SK-N-SH (cell line): ENCODE measurements around the gene KLK3. TPM values are rescaled to one million over a fixed set of nuclear protein-coding genes. Genes with fewer than 3 reads are reported as not detected.

Source experiments
- CTCF ChIA-PET: fragments of 300-600, 350-600 bp; formaldehyde crosslinking; extraction: SDS; loops from one replicate; lab custom pipeline; 2021; lab: Yijun Ruan, JAX
- POLR2A ChIA-PET: fragments of 350-600 bp; sonication (Branson Sonifier 250); formaldehyde crosslinking; extraction: SDS; loops from one replicate; lab custom pipeline; 2020; ENCODE audit warnings: antibody characterized with exemption, inconsistent platforms; lab: Yijun Ruan, JAX
- DNase-seq: peaks from one replicate; pipeline ENCODE4 v3.0.0; 2012
- H2AFZ ChIP-seq: fragments of 200-600 bp; sonication (generic); 2 replicates; pipeline ENCODE4 v1.8.1; 2016; ENCODE audit warnings: antibody characterized with exemption, mild to moderate bottlenecking, low read depth
- H3F3A ChIP-seq: fragments of 200-600 bp; sonication (generic); replicated peaks from 2 replicates; pipeline ENCODE3; 2016; ENCODE audit warnings: antibody characterized with exemption, mild to moderate bottlenecking; ENCODE audit not compliant: insufficient read depth
- H3K27ac ChIP-seq, 2 experiments: fragments of 200-500 bp in 1 of 2; fragments of 200-600 bp in 1 of 2; sonication (Bioruptor generic) in 1 of 2; sonication (generic), shearing (Covaris generic) in 1 of 2; 2 replicates each; pipeline versions ENCODE4 v1.5.1 to v1.6.1; 2014 to 2016; ENCODE audit warnings: low read depth in 2 of 2, inconsistent platforms in 1 of 2, low read length in 1 of 2, mild to moderate bottlenecking in 1 of 2, mixed read lengths in 1 of 2
- H3K27me3 ChIP-seq: fragments of 200-600 bp; sonication (generic), shearing (Covaris generic); 2 replicates; pipeline ENCODE4 v1.6.1; 2016; ENCODE audit warnings: mixed run types; ENCODE audit not compliant: insufficient read depth
- H3K36me3 ChIP-seq, 2 experiments: fragments of 200-500 bp in 1 of 2; fragments of 200-600 bp in 1 of 2; sonication (Bioruptor generic) in 1 of 2; sonication (generic) in 1 of 2; replicated peaks in 1 of 2; 2 replicates each; pipeline versions ENCODE3 to v1.5.1; 2014 to 2016; ENCODE audit warnings: low read length in 1 of 2, mild to moderate bottlenecking in 1 of 2; ENCODE audit not compliant: insufficient read depth in 2 of 2, control insufficient read depth in 1 of 2
- H3K4me1 ChIP-seq, 2 experiments: fragments of 200-500 bp in 1 of 2; fragments of 200-600 bp in 1 of 2; sonication (Bioruptor generic) in 1 of 2; sonication (generic), shearing (Covaris generic) in 1 of 2; 2 replicates each; pipeline versions ENCODE4 v1.5.1 to v1.6.1; 2014 to 2016; ENCODE audit warnings: low read depth in 1 of 2, low read length in 1 of 2, mixed run types in 1 of 2; ENCODE audit not compliant: insufficient read depth in 2 of 2, control insufficient read depth in 1 of 2
- H3K4me2 ChIP-seq: fragments of 200-600 bp; sonication (generic), shearing (Covaris generic); 2 replicates; pipeline ENCODE4 v1.6.1; 2017; ENCODE audit warnings: mixed run types
- H3K4me3 ChIP-seq, 2 experiments: fragments of 200-500 bp in 1 of 2; fragments of 200-600 bp in 1 of 2; sonication (Bioruptor generic) in 1 of 2; sonication (generic), shearing (Covaris generic) in 1 of 2; 2 replicates each; pipeline versions ENCODE4 v1.5.1 to v1.8.1; 2014 to 2016; ENCODE audit warnings: low read depth in 2 of 2, inconsistent platforms in 1 of 2, low read length in 1 of 2, mild to moderate bottlenecking in 1 of 2, mixed read lengths in 1 of 2, moderate library complexity in 1 of 2
- H3K79me2 ChIP-seq: fragments of 200-600 bp; sonication (generic); 2 replicates; pipeline ENCODE4 v1.8.1; 2017; ENCODE audit warnings: mild to moderate bottlenecking; ENCODE audit not compliant: insufficient read depth
- H3K9ac ChIP-seq: fragments of 200-600 bp; sonication (generic); 2 replicates; pipeline ENCODE4 v1.6.1; 2017; ENCODE audit warnings: mixed run types
- H3K9me2 ChIP-seq: fragments of 200-600 bp; sonication (generic); 2 replicates; pipeline ENCODE4 v1.6.1; 2017; ENCODE audit warnings: mixed run types
- H3K9me3 ChIP-seq: fragments of 200-600 bp; sonication (generic); 2 replicates; pipeline ENCODE4 v1.6.1; 2017; ENCODE audit warnings: mixed run types, mild to moderate bottlenecking, moderate library complexity
- H4K20me1 ChIP-seq: fragments of 200-600 bp; sonication (generic); 2 replicates; pipeline ENCODE4 v1.6.1; 2017; ENCODE audit warnings: mild to moderate bottlenecking, mixed run types; ENCODE audit not compliant: insufficient read depth
- CTCF ChIP-seq: fragments of 200-600 bp; sonication (generic); IDR thresholded peaks from 2 replicates; pipeline ENCODE4 v1.6.1; 2017; ENCODE audit warnings: antibody characterized with exemption, mild to moderate bottlenecking, moderate library complexity
- EP300 ChIP-seq, 2 experiments: IDR thresholded peaks; 2 replicates each; pipeline versions ENCODE4 v1.4.0 to v1.6.1; 2012; ENCODE audit warnings: borderline replicate concordance in 1 of 2, low read depth in 1 of 2, low read length in 1 of 2
- EZH2phosphoT487 ChIP-seq: fragments of 200-600 bp; sonication (generic); IDR thresholded peaks from 2 replicates; pipeline ENCODE4 v1.6.1; 2017; ENCODE audit warnings: low read depth, mixed run types, mild to moderate bottlenecking, antibody characterized with exemption, moderate library complexity, borderline replicate concordance
- FOXM1 ChIP-seq: IDR thresholded peaks from 2 replicates; pipeline ENCODE4 v1.4.0; 2012; ENCODE audit warnings: low read depth, mild to moderate bottlenecking
- GABPA ChIP-seq: IDR thresholded peaks from 2 replicates; pipeline ENCODE4 v1.4.0; 2012; ENCODE audit warnings: low read depth, mild to moderate bottlenecking
- NRF1 ChIP-seq: IDR thresholded peaks from 2 replicates; pipeline ENCODE4 v1.6.1; 2012; ENCODE audit warnings: low read depth, mild to moderate bottlenecking, low read length
- POLR2AphosphoS5 ChIP-seq: IDR thresholded peaks from 2 replicates; pipeline ENCODE4 v1.6.1; 2012; ENCODE audit warnings: low read depth, low read length
- RAD21 ChIP-seq: IDR thresholded peaks from 2 replicates; pipeline ENCODE4 v1.6.1; 2012; ENCODE audit warnings: mild to moderate bottlenecking, low read length
- TEAD4 ChIP-seq: IDR thresholded peaks from 2 replicates; pipeline ENCODE4 v1.4.0; 2012; ENCODE audit warnings: mild to moderate bottlenecking, borderline replicate concordance; ENCODE audit not compliant: insufficient read depth
- YY1 ChIP-seq: IDR thresholded peaks from 2 replicates; pipeline ENCODE4 v1.4.0; 2012; ENCODE audit warnings: low read depth, mild to moderate bottlenecking
- WGBS: methylation state at CpG from one replicate; pipeline ENCODE4 v1.1.6; 2017; ENCODE audit warnings: low lambda C conversion rate; 5-methylcytosine and 5-hydroxymethylcytosine counted together
- polyA plus RNA-seq, 3 experiments: library from polyadenylated mRNA; depleted of rRNA; stranded (reverse); fragments of >200 nt; gene quantifications; 2 replicates each; pipeline ENCODE4 v1.2.3, GENCODE V29; 2012
- TF ChIP-seq, protein P1 (sequence below): IDR thresholded peaks from 2 replicates; pipeline ENCODE4; 2012

KLK3 gene
- polyA plus RNA-seq, 1 of the 3 experiments (the other 2 are of a cell fraction): not detected

- no peaks in the 10 kb centered on the region for H3K36me3 ChIP-seq
- DNase-seq: no peak
- no peaks in the 10 kb centered on the region for H3F3A ChIP-seq
- TF ChIP-seq TEAD4: no peak
- TF ChIP-seq, protein P1, sequence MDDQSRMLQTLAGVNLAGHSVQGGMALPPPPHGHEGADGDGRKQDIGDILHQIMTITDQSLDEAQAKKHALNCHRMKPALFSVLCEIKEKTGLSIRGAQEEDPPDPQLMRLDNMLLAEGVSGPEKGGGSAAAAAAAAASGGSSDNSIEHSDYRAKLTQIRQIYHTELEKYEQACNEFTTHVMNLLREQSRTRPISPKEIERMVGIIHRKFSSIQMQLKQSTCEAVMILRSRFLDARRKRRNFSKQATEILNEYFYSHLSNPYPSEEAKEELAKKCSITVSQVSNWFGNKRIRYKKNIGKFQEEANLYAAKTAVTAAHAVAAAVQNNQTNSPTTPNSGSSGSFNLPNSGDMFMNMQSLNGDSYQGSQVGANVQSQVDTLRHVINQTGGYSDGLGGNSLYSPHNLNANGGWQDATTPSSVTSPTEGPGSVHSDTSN: no peak
- no peak for TF ChIP-seq YY1
- TF ChIP-seq NRF1: no peak
- no peak for TF ChIP-seq FOXM1
- TF ChIP-seq EZH2phosphoT487: no peak
- TF ChIP-seq GABPA: no peak
- no peak for TF ChIP-seq CTCF
- H4K20me1 ChIP-seq: no peaks in the 10 kb centered on the region
- ChIA-PET CTCF (interaction anchor here (0.6 to 0.7 kb wide), 2 partner anchors 44 to 85 kb away, joined by 3 read pairs; no protein-coding TSS in a partner anchor), POLR2A (no interaction called here)
- no peaks in the 10 kb centered on the region for H3K9me2 ChIP-seq
- WGBS: 25% methylated on average over 8 of the region's 10 CpGs
- no peak overlapping the region for H2AFZ ChIP-seq
- no peak overlapping the region for H3K4me3 ChIP-seq
- H3K27me3 ChIP-seq: peaks cover 22% of the 10 kb centered on the region; the same call in 1 of the 2 replicates
- peaks cover 0 to 7% of the 10 kb centered on the region in 2 experiments; a peak in 1 of 4 replicates for H3K4me1 ChIP-seq
- H3K79me2 ChIP-seq: no peaks in the 10 kb centered on the region
- H3K9ac ChIP-seq: no peak overlapping the region
- H3K9me3 ChIP-seq: no peaks in the 10 kb centered on the region
- H3K4me2 ChIP-seq: no peak overlapping the region
- no peak overlapping the region for H3K27ac ChIP-seq
Observed at GRCh38 chr19:50837300-50837699, 17.4 kb upstream of the KLK3 start.

GRCh38 chr19:50838239-50838638 is 16.5 kb upstream of the KLK3 start:
- 0% methylated on average over 6 of the region's 6 CpGs for WGBS
- H3F3A ChIP-seq: no peaks in the 10 kb centered on the region
- H3K9me2 ChIP-seq: no peaks in the 10 kb centered on the region
- peak; percentile 22; the same call in 1 of the 2 replicates for TF ChIP-seq RAD21
- no peak for TF ChIP-seq POLR2AphosphoS5
- TF ChIP-seq CTCF: peak; percentile 29; the same call in 1 of the 2 replicates
- TF ChIP-seq EP300 (IDR thresholded peaks at IDR 0.05; ENCODE audit: borderline replicate concordance in 1 of 2, low read depth in 1 of 2, low read length in 1 of 2): no peak
- no peak for TF ChIP-seq TEAD4
- TF ChIP-seq, protein P1: no peak
- H3K4me3 ChIP-seq: no peak overlapping the region
- H3K27me3 ChIP-seq: peaks cover 22% of the 10 kb centered on the region; the same call in 1 of the 2 replicates
- DNase-seq: no peak
- H3K27ac ChIP-seq: no peak overlapping the region
- POLR2A ChIA-PET: no interaction called here
- H2AFZ ChIP-seq: no peak overlapping the region
- no peaks in the 10 kb centered on the region for H3K79me2 ChIP-seq
- no peaks in the 10 kb centered on the region for H3K9me3 ChIP-seq
- peaks cover 0 to 7% of the 10 kb centered on the region in 2 experiments; a peak in 1 of 4 replicates for H3K4me1 ChIP-seq
- no peaks in the 10 kb centered on the region for H4K20me1 ChIP-seq
- CTCF ChIA-PET: interaction anchor here (0.6 kb wide), 1 partner anchor 25 kb away, joined by 3 read pairs; no protein-coding TSS in a partner anchor
- no peaks in the 10 kb centered on the region for H3K36me3 ChIP-seq
- H3K9ac ChIP-seq: no peak overlapping the region
- no peak overlapping the region for H3K4me2 ChIP-seq
